HCT116 (cell line): ENCODE results near the gene CRHBP.
"Not testable (repeated sequence)": the region's sequence is repeated elsewhere in the genome, so short reads cannot be mapped to it uniquely, and the experiment has no call there.

ENCODE experiments used
- EZH2 ChIP-seq: fragments of 200-600 bp; sonication (generic); IDR thresholded peaks from 2 replicates; pipeline ENCODE4 v1.6.1; 2017; ENCODE audit warnings: antibody characterized with exemption, mixed run types
- POLR2A ChIP-seq: IDR thresholded peaks from 2 replicates; pipeline ENCODE4 v1.7.0; 2011; ENCODE audit warnings: borderline replicate concordance; ENCODE audit not compliant: insufficient read depth, insufficient read length; ENCODE audit errors: extremely low read depth
- POLR2AphosphoS5 ChIP-seq: IDR thresholded peaks from 2 replicates; pipeline ENCODE4 v1.6.1; 2011; ENCODE audit warnings: mild to moderate bottlenecking, low read depth, low read length, moderate library complexity
- TCF7L2 ChIP-seq: IDR thresholded peaks from 2 replicates; pipeline ENCODE4 v1.7.0; 2011; ENCODE audit warnings: borderline replicate concordance, inconsistent platforms; ENCODE audit not compliant: insufficient read depth, insufficient read length; ENCODE audit errors: extremely low read depth
- ZNF274 ChIP-seq: fragments of 200-500 bp; sonication (Bioruptor generic); IDR thresholded peaks from 2 replicates; pipeline ENCODE4 v1.6.1; 2014; ENCODE audit warnings: mild to moderate bottlenecking, low read depth, low read length, inconsistent platforms
- TF ChIP-seq, protein P1 (sequence below): IDR thresholded peaks from 2 replicates; pipeline ENCODE4 v1.6.1; 2012
- TF ChIP-seq, protein P2 (sequence below), 3 experiments: fragments of 200-600 bp in 1 of 3; sonication (generic) in 1 of 3; IDR thresholded peaks in 2 of 3; conservative IDR thresholded peaks in 1 of 3; 2 replicates each; pipeline ENCODE4 v1.5.1; 2012 to 2017; ENCODE audit warnings: low read depth in 2 of 3, low read length in 2 of 3, antibody characterized with exemption in 1 of 3, borderline replicate concordance in 1 of 3, control low read depth in 1 of 3, mild to moderate bottlenecking in 1 of 3, mixed read lengths in 1 of 3, mixed run types in 1 of 3, moderate library complexity in 1 of 3; ENCODE audit not compliant: insufficient read depth in 1 of 3

DNA sequence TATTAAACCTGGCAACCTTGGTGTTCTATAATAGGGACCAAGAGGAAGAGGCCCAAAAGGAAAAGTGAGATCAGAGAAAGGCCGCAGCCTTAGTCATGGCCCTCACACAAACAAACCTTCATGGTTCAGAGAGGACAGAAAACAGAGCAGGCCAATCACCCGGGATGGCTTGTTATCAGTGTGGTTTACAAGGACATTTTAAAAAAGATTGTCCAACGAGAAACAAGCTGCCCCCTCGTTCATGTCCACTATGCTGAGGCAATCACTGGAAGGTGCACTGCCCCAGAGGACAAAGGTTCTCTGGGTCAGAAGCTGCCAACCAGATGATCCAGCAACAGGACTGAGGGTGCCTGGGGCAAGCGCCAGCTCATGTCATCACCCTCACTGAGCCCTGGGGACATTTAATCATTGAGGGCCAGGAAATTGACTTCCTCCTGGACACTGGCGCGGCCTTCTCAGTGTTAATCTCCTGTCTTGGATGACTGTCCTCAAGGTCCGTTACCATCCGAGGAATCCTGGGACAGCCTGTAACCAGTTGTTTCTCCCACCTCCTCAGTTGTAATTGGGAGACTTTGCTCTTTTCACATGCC, 42.4 kb upstream of the CRHBP start:
- not testable (repeated sequence) for TF ChIP-seq POLR2AphosphoS5, ZNF274, POLR2A, EZH2, TCF7L2
- TF ChIP-seq, protein P1, sequence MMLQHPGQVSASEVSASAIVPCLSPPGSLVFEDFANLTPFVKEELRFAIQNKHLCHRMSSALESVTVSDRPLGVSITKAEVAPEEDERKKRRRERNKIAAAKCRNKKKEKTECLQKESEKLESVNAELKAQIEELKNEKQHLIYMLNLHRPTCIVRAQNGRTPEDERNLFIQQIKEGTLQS = not testable (repeated sequence)
- TF ChIP-seq, protein P2, sequence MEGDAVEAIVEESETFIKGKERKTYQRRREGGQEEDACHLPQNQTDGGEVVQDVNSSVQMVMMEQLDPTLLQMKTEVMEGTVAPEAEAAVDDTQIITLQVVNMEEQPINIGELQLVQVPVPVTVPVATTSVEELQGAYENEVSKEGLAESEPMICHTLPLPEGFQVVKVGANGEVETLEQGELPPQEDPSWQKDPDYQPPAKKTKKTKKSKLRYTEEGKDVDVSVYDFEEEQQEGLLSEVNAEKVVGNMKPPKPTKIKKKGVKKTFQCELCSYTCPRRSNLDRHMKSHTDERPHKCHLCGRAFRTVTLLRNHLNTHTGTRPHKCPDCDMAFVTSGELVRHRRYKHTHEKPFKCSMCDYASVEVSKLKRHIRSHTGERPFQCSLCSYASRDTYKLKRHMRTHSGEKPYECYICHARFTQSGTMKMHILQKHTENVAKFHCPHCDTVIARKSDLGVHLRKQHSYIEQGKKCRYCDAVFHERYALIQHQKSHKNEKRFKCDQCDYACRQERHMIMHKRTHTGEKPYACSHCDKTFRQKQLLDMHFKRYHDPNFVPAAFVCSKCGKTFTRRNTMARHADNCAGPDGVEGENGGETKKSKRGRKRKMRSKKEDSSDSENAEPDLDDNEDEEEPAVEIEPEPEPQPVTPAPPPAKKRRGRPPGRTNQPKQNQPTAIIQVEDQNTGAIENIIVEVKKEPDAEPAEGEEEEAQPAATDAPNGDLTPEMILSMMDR (IDR thresholded peaks at IDR 0.05 in 2 of 3, conservative IDR thresholded peaks at IDR 0.05 in 1 of 3; ENCODE audit: borderline replicate concordance in 1 of 3, insufficient read depth in 1 of 3, low read depth in 2 of 3, low read length in 2 of 3) = not testable (repeated sequence)
